Thyroid gland (tissue), 4 donors: ENCODE results near the gene CTNNA2.

Source experiments
- CTCF ChIP-seq, 6 experiments: fragments of 200-600 bp in 3 of 6; fragments of 450-650 bp in 3 of 6; sonication (generic) in 3 of 6; IDR thresholded peaks; one replicate each; pipeline ENCODE4 v1.5.1; 2016 to 2019; ENCODE audit warnings: antibody characterized with exemption in 6 of 6, mild to moderate bottlenecking in 2 of 6, inconsistent platforms in 1 of 6, moderate library complexity in 1 of 6
- POLR2A ChIP-seq, 2 donors: fragments of 450-650 bp; IDR thresholded peaks; one replicate each; pipeline ENCODE4 v1.6.1; 2017; ENCODE audit warnings: antibody characterized with exemption in 2 of 2, mild to moderate bottlenecking in 2 of 2, moderate library complexity in 1 of 2

- TF ChIP-seq CTCF (IDR thresholded peaks at IDR 0.05) (no peak), POLR2A (IDR thresholded peaks at IDR 0.05) (no peak)
These were observed 900.3 kb downstream of the CTNNA2 start for GRCh38 chr2:80413136-80413535.
